Type B pancreatic cell (in vitro differentiated cells): ENCODE results near the gene SNCAIP. TPM values are rescaled to one million over a fixed set of nuclear protein-coding genes. Genes with fewer than 3 reads are reported as not detected.
A peak's percentile ranks its signal among the peaks of the same experiment; 100 is the strongest.

Source experiments
- DNase-seq: peaks from one replicate; pipeline ENCODE4 v3.0.0; 2021; ENCODE audit warnings: mixed read lengths; ENCODE audit not compliant: unreplicated experiment; ENCODE audit errors: extremely low spot score
- H3K27ac Mint-ChIP-seq: 2 replicates; pipeline ENCODE4 v1.8.0; 2021; ENCODE audit warnings: mild to moderate bottlenecking, mixed read lengths
- H3K27me3 Mint-ChIP-seq: 2 replicates; pipeline ENCODE4 v1.8.0; 2021; ENCODE audit warnings: mixed read lengths
- H3K36me3 Mint-ChIP-seq: 2 replicates; pipeline ENCODE4 v1.8.0; 2021; ENCODE audit warnings: mixed read lengths
- H3K4me1 Mint-ChIP-seq: one replicate; pipeline ENCODE4 v1.8.0; 2021; ENCODE audit warnings: mixed read lengths; ENCODE audit not compliant: unreplicated experiment
- H3K4me3 Mint-ChIP-seq: 2 replicates; pipeline ENCODE4 v1.8.0; 2021; ENCODE audit warnings: mild to moderate bottlenecking, mixed read lengths
- H3K9me3 Mint-ChIP-seq: 2 replicates; pipeline ENCODE4 v1.8.0; 2021; ENCODE audit warnings: mixed read lengths
- long read RNA-seq: library from polyadenylated mRNA; unstranded; transcript quantifications from one replicate; pipeline ENCODE4 v2.0.0, GENCODE V29; 2020
- total RNA-seq: library from RNA; stranded (reverse); gene quantifications from 2 replicates; pipeline ENCODE4 v1.2.1, GENCODE V29; 2021; ENCODE audit warnings: low replicate concordance
- TF ChIP-seq, protein P1 (sequence below): fragments of 200-600 bp; sonication (generic); conservative IDR thresholded peaks from 2 replicates; pipeline ENCODE4 v1.5.0; 2021; ENCODE audit warnings: antibody characterized with exemption, mild to moderate bottlenecking

SNCAIP gene
- total RNA-seq, result 6.6 and 31.6 TPM in 2 replicates
- long read RNA-seq, partial matches to known transcripts, result 5 of 13 reads
- long read RNA-seq, other reads (novel, unspliced or antisense), result 5 of 13 reads

GRCh38 chr5:122311961-122312590, at the start of gene SNCAIP:
Gene SNCAIP, plus strand, starts transcription at chr5:122312237. Its CDS starts 78,898 bp downstream, at chr5:122391135.
- H3K4me1 Mint-ChIP-seq, result peaks cover 20% of the 10 kb centered on the region
- H3K9me3 Mint-ChIP-seq, result no peaks in the 10 kb centered on the region
- TF ChIP-seq, protein P1, sequence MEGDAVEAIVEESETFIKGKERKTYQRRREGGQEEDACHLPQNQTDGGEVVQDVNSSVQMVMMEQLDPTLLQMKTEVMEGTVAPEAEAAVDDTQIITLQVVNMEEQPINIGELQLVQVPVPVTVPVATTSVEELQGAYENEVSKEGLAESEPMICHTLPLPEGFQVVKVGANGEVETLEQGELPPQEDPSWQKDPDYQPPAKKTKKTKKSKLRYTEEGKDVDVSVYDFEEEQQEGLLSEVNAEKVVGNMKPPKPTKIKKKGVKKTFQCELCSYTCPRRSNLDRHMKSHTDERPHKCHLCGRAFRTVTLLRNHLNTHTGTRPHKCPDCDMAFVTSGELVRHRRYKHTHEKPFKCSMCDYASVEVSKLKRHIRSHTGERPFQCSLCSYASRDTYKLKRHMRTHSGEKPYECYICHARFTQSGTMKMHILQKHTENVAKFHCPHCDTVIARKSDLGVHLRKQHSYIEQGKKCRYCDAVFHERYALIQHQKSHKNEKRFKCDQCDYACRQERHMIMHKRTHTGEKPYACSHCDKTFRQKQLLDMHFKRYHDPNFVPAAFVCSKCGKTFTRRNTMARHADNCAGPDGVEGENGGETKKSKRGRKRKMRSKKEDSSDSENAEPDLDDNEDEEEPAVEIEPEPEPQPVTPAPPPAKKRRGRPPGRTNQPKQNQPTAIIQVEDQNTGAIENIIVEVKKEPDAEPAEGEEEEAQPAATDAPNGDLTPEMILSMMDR, result no peak
- H3K27me3 Mint-ChIP-seq, result peaks cover 38% of the 10 kb centered on the region
- peak within 1 kb of the TSS; percentile 81 for H3K27ac Mint-ChIP-seq
- DNase-seq, result peak; percentile 74
- H3K36me3 Mint-ChIP-seq, result peaks cover 3% of the 10 kb centered on the region
- H3K4me3 Mint-ChIP-seq, result peak within 1 kb of the TSS; percentile 97

DNA sequence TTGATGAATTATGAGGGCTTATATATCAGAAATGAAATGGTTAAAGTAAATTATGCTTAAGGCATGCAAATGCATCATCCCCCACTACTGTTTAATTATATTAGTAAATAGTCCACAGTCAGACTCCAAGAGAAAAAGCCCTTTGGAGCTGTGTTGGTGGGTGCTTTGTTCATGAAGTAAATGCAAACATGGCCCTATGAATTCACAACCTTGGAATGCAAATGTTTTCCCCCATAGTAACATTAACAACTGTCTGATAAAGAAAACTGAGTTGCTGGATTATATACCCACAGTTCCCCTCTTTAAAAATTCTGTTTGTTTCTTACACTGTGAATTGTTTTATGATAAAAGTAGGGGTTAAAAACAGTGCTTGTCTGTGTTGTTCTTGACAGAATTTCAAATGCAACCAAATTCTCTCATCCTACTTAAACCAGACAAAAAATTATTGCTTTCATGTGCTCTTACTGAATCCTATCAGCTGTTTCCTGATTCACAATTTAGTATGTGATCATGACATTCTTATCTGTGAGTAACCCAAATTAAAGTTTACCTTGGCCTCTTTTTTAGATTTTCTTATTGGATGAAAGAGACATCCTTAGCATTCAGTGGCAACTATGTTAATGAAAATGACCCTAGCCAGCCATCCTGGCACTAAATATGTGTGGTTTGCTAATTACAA, 48.5 kb upstream of the SNCAIP start:
- H3K27ac Mint-ChIP-seq, result no peak overlapping the region
- no peaks in the 10 kb centered on the region for H3K9me3 Mint-ChIP-seq

GRCh38 chr5:122264610-122265009, 47.4 kb upstream of the SNCAIP start:
- Mint-ChIP-seq H3K4me3 (no peak overlapping the region), H3K9me3 (no peaks in the 10 kb centered on the region), H3K27ac (no peak overlapping the region), H3K4me1 (no peaks in the 10 kb centered on the region), H3K27me3 (no peaks in the 10 kb centered on the region), H3K36me3 (no peaks in the 10 kb centered on the region)
- DNase-seq, result no peak
- TF ChIP-seq, protein P1, result no peak

More for the DNA sequence above, 48.5 kb upstream of the SNCAIP start:
- no peak overlapping the region for H3K4me3 Mint-ChIP-seq
- H3K27me3 Mint-ChIP-seq, result no peaks in the 10 kb centered on the region
- DNase-seq, result no peak
- TF ChIP-seq, protein P1, result no peak
- H3K4me1 Mint-ChIP-seq, result no peaks in the 10 kb centered on the region
- no peaks in the 10 kb centered on the region for H3K36me3 Mint-ChIP-seq

GRCh38 chr5:122267185-122267584, 44.9 kb upstream of the SNCAIP start:
- DNase-seq, result no peak
- Mint-ChIP-seq H3K4me1 (no peaks in the 10 kb centered on the region), H3K27me3 (no peaks in the 10 kb centered on the region), H3K27ac (no peak overlapping the region), H3K4me3 (no peak overlapping the region), H3K9me3 (no peaks in the 10 kb centered on the region), H3K36me3 (no peaks in the 10 kb centered on the region)
- TF ChIP-seq, protein P1, result no peak

GRCh38 chr5:122273696-122274095, 38.3 kb upstream of the SNCAIP start:
- Mint-ChIP-seq H3K4me3 (no peak overlapping the region), H3K9me3 (no peaks in the 10 kb centered on the region), H3K36me3 (no peaks in the 10 kb centered on the region), H3K4me1 (no peaks in the 10 kb centered on the region), H3K27me3 (no peaks in the 10 kb centered on the region), H3K27ac (no peak overlapping the region)
- no peak for DNase-seq
- TF ChIP-seq, protein P1, result no peak
